IMR-90 (cell line): ENCODE data around the gene PCNX4. TPM values are rescaled to one million over a fixed set of nuclear protein-coding genes. Genes with fewer than 3 reads are reported as not detected.
A peak's percentile ranks its signal among the peaks of the same experiment; 100 is the strongest.

Source experiments
- ATAC-seq: fragments of 200-7000 bp; cut with Tn5 transposase; 2 replicates; pipeline ENCODE4 v1.9.1; 2020; ENCODE audit warnings: low read depth, mild to moderate bottlenecking, moderate library complexity
- BruUV-seq: library from RNA; stranded (reverse); fragments of 400-500 nt; replicated peaks from 2 replicates; lab custom pipeline; 2021; lab: Mats Ljungman, UMichigan
- CTCF ChIA-PET: fragments of 300-600 bp; formaldehyde crosslinking; extraction: SDS; loops from one replicate; lab custom pipeline; 2021; ENCODE audit warnings: antibody characterized with exemption; lab: Yijun Ruan, JAX
- POLR2A ChIA-PET: fragments of 300-600 bp; sonication (Branson Sonifier 250); formaldehyde crosslinking; loops from one replicate; lab custom pipeline; 2022; ENCODE audit warnings: antibody characterized with exemption; ENCODE audit not compliant: unreplicated experiment; lab: Charles Lee
- DNase-seq: peaks from one replicate; pipeline ENCODE4 v3.0.0; 2013
- H2AFZ ChIP-seq: replicated peaks from 2 replicates; pipeline ENCODE3; 2013; ENCODE audit warnings: low read length, mild to moderate bottlenecking; ENCODE audit not compliant: poor library complexity
- H2AK5ac ChIP-seq: 2 replicates; pipeline ENCODE4 v1.6.1; 2013; ENCODE audit warnings: low read depth, low read length, inconsistent platforms
- H2AK9ac ChIP-seq: replicated peaks from 2 replicates; pipeline ENCODE3; 2013; ENCODE audit warnings: mild to moderate bottlenecking, low read depth, low read length, moderate library complexity; ENCODE audit not compliant: poor library complexity
- H2BK120ac ChIP-seq: 2 replicates; pipeline ENCODE4 v1.6.1; 2013; ENCODE audit warnings: low read depth, low read length, inconsistent platforms
- H2BK15ac ChIP-seq: 3 replicates; pipeline ENCODE4 v1.6.1; 2013; ENCODE audit warnings: low read depth, low read length, inconsistent platforms
- H2BK20ac ChIP-seq: 2 replicates; pipeline ENCODE4 v1.6.1; 2013; ENCODE audit warnings: low read depth, mild to moderate bottlenecking, inconsistent platforms, low read length, moderate library complexity
- H2BK5ac ChIP-seq: 2 replicates; pipeline ENCODE4 v1.6.1; 2013; ENCODE audit warnings: mild to moderate bottlenecking, low read depth, low read length, inconsistent platforms; ENCODE audit not compliant: poor library complexity, severe bottlenecking
- H3K14ac ChIP-seq: replicated peaks from 2 replicates; pipeline ENCODE4 v1.6.1; 2013; ENCODE audit warnings: low read depth, low read length, inconsistent platforms
- H3K18ac ChIP-seq: 2 replicates; pipeline ENCODE4 v1.6.1; 2013; ENCODE audit warnings: low read depth, low read length, control low read depth
- H3K23ac ChIP-seq: 2 replicates; pipeline ENCODE4 v1.6.1; 2013; ENCODE audit warnings: low read depth, low read length, inconsistent platforms
- H3K27ac ChIP-seq: 2 replicates; pipeline ENCODE4 v1.5.1; 2013; ENCODE audit warnings: mild to moderate bottlenecking, control low read depth, low read length; ENCODE audit not compliant: insufficient read depth
- H3K27me3 ChIP-seq: 2 replicates; pipeline ENCODE4 v1.6.1; 2013; ENCODE audit warnings: low read length; ENCODE audit not compliant: control insufficient read depth, insufficient read depth
- H3K36me3 ChIP-seq: 2 replicates; pipeline ENCODE4 v1.6.1; 2013; ENCODE audit warnings: low read length, mixed read lengths; ENCODE audit not compliant: control insufficient read depth, insufficient read depth
- H3K4ac ChIP-seq: 2 replicates; pipeline ENCODE4 v1.6.1; 2013; ENCODE audit warnings: low read depth, low read length, inconsistent platforms
- H3K4me1 ChIP-seq: 2 replicates; pipeline ENCODE4 v1.6.1; 2013; ENCODE audit warnings: low read length, mixed read lengths; ENCODE audit not compliant: control insufficient read depth, insufficient read depth
- H3K4me2 ChIP-seq: 2 replicates; pipeline ENCODE4 v1.6.1; 2013; ENCODE audit warnings: low read depth, mild to moderate bottlenecking, control low read depth, low read length, moderate library complexity
- H3K4me3 ChIP-seq: 2 replicates; pipeline ENCODE4 v1.5.1; 2013; ENCODE audit warnings: low read depth, mild to moderate bottlenecking, control low read depth, low read length, moderate library complexity; ENCODE audit not compliant: insufficient read depth
- H3K56ac ChIP-seq: 2 replicates; pipeline ENCODE4 v1.6.1; 2013; ENCODE audit warnings: low read length, inconsistent platforms; ENCODE audit not compliant: insufficient read depth; ENCODE audit errors: extremely low read depth
- H3K79me1 ChIP-seq, 2 experiments: 2 replicates each; pipeline ENCODE4 v1.6.1; 2013; ENCODE audit warnings: low read length in 2 of 2, inconsistent platforms in 1 of 2, low read depth in 1 of 2
- H3K9ac ChIP-seq: 2 replicates; pipeline ENCODE4 v1.6.1; 2013; ENCODE audit warnings: low read depth, low read length, control low read depth
- H3K9me1 ChIP-seq: 2 replicates; pipeline ENCODE4 v1.6.1; 2013; ENCODE audit warnings: low read length, inconsistent platforms; ENCODE audit not compliant: insufficient read depth
- H3K9me3 ChIP-seq: 2 replicates; pipeline ENCODE4 v1.6.1; 2013; ENCODE audit warnings: low read length; ENCODE audit not compliant: control insufficient read depth, insufficient read depth
- H4K20me1 ChIP-seq: 2 replicates; pipeline ENCODE4 v1.6.1; 2013; ENCODE audit warnings: low read length, inconsistent platforms; ENCODE audit not compliant: insufficient read depth
- H4K5ac ChIP-seq: 2 replicates; pipeline ENCODE4 v1.6.1; 2013; ENCODE audit warnings: mild to moderate bottlenecking, low read depth, low read length, control low read depth
- H4K8ac ChIP-seq, 2 experiments: 2 replicates each; pipeline ENCODE4 v1.6.1; 2013; ENCODE audit warnings: low read depth in 2 of 2, low read length in 2 of 2, control low read depth in 1 of 2, inconsistent platforms in 1 of 2
- H4K91ac ChIP-seq: 2 replicates; pipeline ENCODE4 v1.6.1; 2013; ENCODE audit warnings: low read depth, low read length, inconsistent platforms; ENCODE audit not compliant: insufficient read depth
- BHLHE40 ChIP-seq: fragments of 150-350 bp; IDR thresholded peaks from 2 replicates; pipeline ENCODE4 v1.6.1; 2016; ENCODE audit warnings: mild to moderate bottlenecking, low read depth, low read length
- CEBPB ChIP-seq: IDR thresholded peaks from 2 replicates; pipeline ENCODE4 v1.6.1; 2012; ENCODE audit warnings: low read depth, low read length, improper control_type of control experiment
- CHD1 ChIP-seq: IDR thresholded peaks from 2 replicates; pipeline ENCODE4 v1.6.1; 2012; ENCODE audit warnings: low read depth, low read length, improper control_type of control experiment
- FOS ChIP-seq: fragments of 150-350 bp; IDR thresholded peaks from 2 replicates; pipeline ENCODE4 v1.6.1; 2016; ENCODE audit warnings: low read depth, low read length
- MAFK ChIP-seq: IDR thresholded peaks from 2 replicates; pipeline ENCODE4 v1.6.1; 2012; ENCODE audit warnings: low read depth, low read length, improper control_type of control experiment
- MAZ ChIP-seq: IDR thresholded peaks from 2 replicates; pipeline ENCODE4 v1.6.1; 2012; ENCODE audit warnings: low read depth, mild to moderate bottlenecking, low read length, improper control_type of control experiment, moderate library complexity, borderline replicate concordance
- MXI1 ChIP-seq: IDR thresholded peaks from 2 replicates; pipeline ENCODE4 v1.6.1; 2012; ENCODE audit warnings: low read depth, mild to moderate bottlenecking, low read length, moderate library complexity, borderline replicate concordance
- NFE2L2 ChIP-seq: fragments of 150-350 bp; IDR thresholded peaks from 2 replicates; pipeline ENCODE4 v1.6.1; 2016; ENCODE audit warnings: low read depth, mild to moderate bottlenecking, low read length
- RAD21 ChIP-seq: IDR thresholded peaks from 2 replicates; pipeline ENCODE4 v1.6.1; 2012; ENCODE audit warnings: low read length, improper control_type of control experiment
- RFX5 ChIP-seq: IDR thresholded peaks from 2 replicates; pipeline ENCODE4 v1.8.0; 2012; ENCODE audit warnings: low read depth, mild to moderate bottlenecking, low read length, moderate library complexity
- WGBS, 2 experiments: methylation state at CpG; one replicate each; pipeline versions ENCODE4 v1.1.5 to v1.1.7; 2013; ENCODE audit warnings: missing lambda C conversion rate in 2 of 2; ENCODE audit not compliant: insufficient read length in 1 of 2; ENCODE audit errors: extremely low coverage in 2 of 2; 5-methylcytosine and 5-hydroxymethylcytosine counted together
- dilution Hi-C: fragments of 300-500 bp; cut with HindIII; formaldehyde crosslinking; loops from one replicate; pipeline ENCODE4 v1.14.3; 2018; ENCODE audit warnings: low sequenced_read_pairs; ENCODE audit not compliant: unreplicated experiment
- in situ Hi-C: fragments of 300-500 bp; cut with MboI; formaldehyde crosslinking; loops from 3 replicates; pipeline ENCODE4 v1.14.3; 2019; ENCODE audit warnings: low sequenced_read_pairs, inconsistent platforms, mixed read lengths
- intact Hi-C: fragments of 100-400 bp; cut with micrococcal nuclease; formaldehyde crosslinking; loops from 2 replicates; pipeline ENCODE4 v1.10.0; 2022
- polyA plus RNA-seq, 3 experiments: library from polyadenylated mRNA; depleted of rRNA; stranded (reverse); fragments of >200 nt; gene quantifications; 2 replicates each; pipeline ENCODE4 v1.2.3, GENCODE V29; 2012; ENCODE audit warnings: low replicate concordance in 1 of 3
- total RNA-seq: library from RNA; depleted of rRNA; stranded (reverse); fragments of >200 nt; gene quantifications from 2 replicates; pipeline ENCODE4 v1.2.3, GENCODE V29; 2012
- TF ChIP-seq, protein P1 (sequence below): conservative IDR thresholded peaks from 2 replicates; pipeline ENCODE4 v1.5.1; 2012; ENCODE audit warnings: mild to moderate bottlenecking, low read depth, low read length, improper control_type of control experiment
- TF ChIP-seq, protein P2 (sequence below): fragments of 150-350 bp; IDR thresholded peaks from 2 replicates; pipeline ENCODE4 v1.6.1; 2017; ENCODE audit warnings: mild to moderate bottlenecking, antibody characterized with exemption, low read length, low read depth

Gene PCNX4
- total and polyA plus RNA-seq, 2 of the 4 experiments (the other 2 are of a cell fraction): 55.4 to 128 TPM

GRCh38 chr14:60189923-60190840, 98.5 kb downstream of the PCNX4 start:
- Histone ChIP-seq H3K4ac (no peak overlapping the region), H3K23ac (no peak overlapping the region), H3K56ac (no peak overlapping the region), H4K5ac (no peak overlapping the region), H3K18ac (no peak overlapping the region), H2AK5ac (no peak overlapping the region), H3K27ac (no peak overlapping the region), H3K9ac (no peak overlapping the region), H3K4me3 (no peak overlapping the region), H3K27me3 (peaks cover 7% of the 10 kb centered on the region), H2BK120ac (no peak overlapping the region), H3K14ac (no peak overlapping the region), H4K91ac (no peak overlapping the region), H4K20me1 (no peaks in the 10 kb centered on the region), H3K9me3 (no peaks in the 10 kb centered on the region), H3K36me3 (no peaks in the 10 kb centered on the region), H4K8ac (no peak overlapping the region), H2BK15ac (no peak overlapping the region), H2AFZ (no peak overlapping the region), H3K79me1 (no peaks in the 10 kb centered on the region), H2BK5ac (no peak overlapping the region), H3K4me1 (no peaks in the 10 kb centered on the region), H3K4me2 (no peak overlapping the region), H3K9me1 (no peaks in the 10 kb centered on the region), H2AK9ac (no peak overlapping the region), H2BK20ac (no peak overlapping the region)
- ATAC-seq (peak; percentile 21; the same call in 1 of the 2 replicates), DNase-seq (no peak)
- intact Hi-C loops (loop anchor here (2.0 kb wide), 1 partner anchor 367 kb away; no protein-coding TSS in a partner anchor), dilution Hi-C loops (no loop called here), in situ Hi-C loops (no loop called here)
- no TSS peak for BruUV-seq
- 78% methylated on average over 3 of the region's 4 CpGs; no CpG with 5 or more reads in 1 of the 2 experiments for WGBS, 2 experiments
- POLR2A ChIA-PET: no interaction called here
- TF ChIP-seq BHLHE40 (no peak), FOS (no peak), CHD1 (no peak), NFE2L2 (no peak), CEBPB (no peak), MAZ (no peak), MXI1 (no peak), MAFK (no peak), RFX5 (no peak), RAD21 (no peak)
- TF ChIP-seq, protein P1, sequence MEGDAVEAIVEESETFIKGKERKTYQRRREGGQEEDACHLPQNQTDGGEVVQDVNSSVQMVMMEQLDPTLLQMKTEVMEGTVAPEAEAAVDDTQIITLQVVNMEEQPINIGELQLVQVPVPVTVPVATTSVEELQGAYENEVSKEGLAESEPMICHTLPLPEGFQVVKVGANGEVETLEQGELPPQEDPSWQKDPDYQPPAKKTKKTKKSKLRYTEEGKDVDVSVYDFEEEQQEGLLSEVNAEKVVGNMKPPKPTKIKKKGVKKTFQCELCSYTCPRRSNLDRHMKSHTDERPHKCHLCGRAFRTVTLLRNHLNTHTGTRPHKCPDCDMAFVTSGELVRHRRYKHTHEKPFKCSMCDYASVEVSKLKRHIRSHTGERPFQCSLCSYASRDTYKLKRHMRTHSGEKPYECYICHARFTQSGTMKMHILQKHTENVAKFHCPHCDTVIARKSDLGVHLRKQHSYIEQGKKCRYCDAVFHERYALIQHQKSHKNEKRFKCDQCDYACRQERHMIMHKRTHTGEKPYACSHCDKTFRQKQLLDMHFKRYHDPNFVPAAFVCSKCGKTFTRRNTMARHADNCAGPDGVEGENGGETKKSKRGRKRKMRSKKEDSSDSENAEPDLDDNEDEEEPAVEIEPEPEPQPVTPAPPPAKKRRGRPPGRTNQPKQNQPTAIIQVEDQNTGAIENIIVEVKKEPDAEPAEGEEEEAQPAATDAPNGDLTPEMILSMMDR: no peak
- TF ChIP-seq, protein P2, sequence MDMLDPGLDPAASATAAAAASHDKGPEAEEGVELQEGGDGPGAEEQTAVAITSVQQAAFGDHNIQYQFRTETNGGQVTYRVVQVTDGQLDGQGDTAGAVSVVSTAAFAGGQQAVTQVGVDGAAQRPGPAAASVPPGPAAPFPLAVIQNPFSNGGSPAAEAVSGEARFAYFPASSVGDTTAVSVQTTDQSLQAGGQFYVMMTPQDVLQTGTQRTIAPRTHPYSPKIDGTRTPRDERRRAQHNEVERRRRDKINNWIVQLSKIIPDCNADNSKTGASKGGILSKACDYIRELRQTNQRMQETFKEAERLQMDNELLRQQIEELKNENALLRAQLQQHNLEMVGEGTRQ: no peak
- CTCF ChIA-PET: interaction anchor here (1.4 to 1.6 kb wide), 2 partner anchors 25 to 225 kb away, joined by 3 to 4 read pairs; no protein-coding TSS in a partner anchor
